ENCODE measurements around the gene POU2AF1.

DNA sequence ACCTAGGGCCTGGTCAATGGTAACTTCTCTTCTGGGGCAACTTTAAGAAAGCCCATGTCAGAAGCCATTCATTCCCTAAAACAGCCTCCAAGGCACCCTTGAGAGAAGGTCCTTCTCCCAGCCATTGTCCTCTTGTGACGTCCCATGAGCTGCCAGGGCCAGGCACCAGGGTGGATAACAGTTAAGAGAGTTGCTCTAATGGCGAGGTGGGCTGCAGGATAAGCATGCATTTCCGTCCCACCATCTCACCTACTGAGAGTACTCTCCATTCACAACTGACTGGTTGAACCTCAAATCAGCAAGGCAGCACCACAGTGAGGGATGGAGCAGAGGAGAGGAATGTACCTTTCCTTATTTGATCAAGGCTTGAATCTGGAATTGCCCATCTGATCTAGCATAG is 14.6 kb downstream of the POU2AF1 start:
- no peak for TF ChIP-seq CTCF (conservative IDR thresholded peaks at IDR 0.05 in 1 of 2, IDR thresholded peaks at IDR 0.05 in 1 of 2; ENCODE audit: extremely low read depth in 1 of 2, insufficient read depth in 1 of 2, low read depth in 1 of 2, low read length in 2 of 2)
- TF ChIP-seq EZH2 (IDR thresholded peaks at IDR 0.05; ENCODE audit: borderline replicate concordance, low read length): no peak
